ENCODE results near the gene GSK3B. TPM values are rescaled to one million over a fixed set of nuclear protein-coding genes. Genes with fewer than 3 reads are reported as not detected.

The GSK3B gene
- total RNA-seq, 1 experiment from 2014 or later, result 50.0 TPM

- no peaks in the 10 kb centered on the region for H3K4me1 ChIP-seq (ENCODE audit: control insufficient read depth in 1 of 2, insufficient read depth in 2 of 2, low read length in 2 of 2)
- no peak overlapping the region for H3K4me2 ChIP-seq (ENCODE audit: low read length)
- no peak overlapping the region for H3K4me3 ChIP-seq (replicated peaks in 1 of 2; ENCODE audit: low read depth in 1 of 2, low read length in 2 of 2)
- TF ChIP-seq RAD21 (IDR thresholded peaks at IDR 0.05; ENCODE audit: low read depth), result no peak
- no peak for TF ChIP-seq ZFX (IDR thresholded peaks at IDR 0.05)
- no peak for TF ChIP-seq SRF (IDR thresholded peaks at IDR 0.05; ENCODE audit: low read depth)
- no peak for TF ChIP-seq ELF1 (IDR thresholded peaks at IDR 0.05; ENCODE audit: borderline replicate concordance, low read depth)
- TF ChIP-seq FOSL1 (IDR thresholded peaks at IDR 0.05; ENCODE audit: low read depth), result no peak
- no peak for TF ChIP-seq CBX3 (IDR thresholded peaks at IDR 0.05; ENCODE audit: low read depth)
- TF ChIP-seq CEBPB (IDR thresholded peaks at IDR 0.05; ENCODE audit: low read depth), result no peak
- no peak for TF ChIP-seq POLR2A (IDR thresholded peaks at IDR 0.05; ENCODE audit: borderline replicate concordance, extremely low read depth, insufficient read depth, insufficient read length)
- TF ChIP-seq SP1 (IDR thresholded peaks at IDR 0.05; ENCODE audit: low read depth), result no peak
- no peak for TF ChIP-seq ATF3 (IDR thresholded peaks at IDR 0.05)
- TF ChIP-seq REST (IDR thresholded peaks at IDR 0.05; ENCODE audit: low read depth), result no peak
- no peak for TF ChIP-seq JUND (IDR thresholded peaks at IDR 0.05)
- H3K9me3 ChIP-seq (ENCODE audit: control insufficient read depth in 1 of 2, insufficient read depth in 1 of 2, low read depth in 1 of 2, low read length in 2 of 2), result peaks cover 0 to 10% of the 10 kb centered on the region in 2 experiments; a peak in 2 of 4 replicates
- H3K27me3 ChIP-seq (ENCODE audit: insufficient read depth, low read length), result no peaks in the 10 kb centered on the region
- no peak overlapping the region for H3K27ac ChIP-seq (ENCODE audit: low read depth, low read length)
- intact Hi-C loops (cut with micrococcal nuclease), result no loop called here
- ATAC-seq (no peak), DNase-seq (ENCODE audit: low read depth, low spot score) (no peak)
- H3K9ac ChIP-seq (ENCODE audit: low read length), result no peak overlapping the region
- CTCF ChIA-PET, result no interaction called here
- no peaks in the 10 kb centered on the region for H3K36me3 ChIP-seq (ENCODE audit: control insufficient read depth in 1 of 2, insufficient read depth in 2 of 2, low read length in 2 of 2)
- H2AFZ ChIP-seq (ENCODE audit: low read depth, low read length, poor library complexity, severe bottlenecking), result no peak overlapping the region
- POLR2A ChIA-PET, result no interaction called here
- no peaks in the 10 kb centered on the region for H3K9me2 ChIP-seq (ENCODE audit: insufficient read depth)
- BruUV-seq (replicated peaks), result no TSS peak
- RAD21 ChIA-PET (ENCODE audit: low non-redundant PET in 1 of 2, low total read pairs in 2 of 2, uncharacterized antibody in 2 of 2, unreplicated experiment in 2 of 2), result no interaction called here
- no peaks in the 10 kb centered on the region for H4K20me1 ChIP-seq (ENCODE audit: insufficient read depth)
- peaks cover 98% of the 10 kb centered on the region for H3K79me2 ChIP-seq (ENCODE audit: insufficient read depth, low read length)
Measured at GRCh38 chr3:120049881-120050539, 44.2 kb downstream of the GSK3B start.

Measured in HCT116 (cell line).